T-cell (primary cell): ENCODE data around the gene FTHL17. TPM values are rescaled to one million over a fixed set of nuclear protein-coding genes. Genes with fewer than 3 reads are reported as not detected.

Source experiments
- ATAC-seq, 4 experiments: fragments of 200-7000 bp in 3 of 4; fragments of 150-1000 bp in 1 of 4; cut with Tn5 transposase; replicated peaks in 1 of 4; 1 replicate in 3 of 4; 2 replicates in 1 of 4; pipeline ENCODE4 v1.10.0; 2021; ENCODE audit warnings: moderate library complexity in 3 of 4, mild to moderate bottlenecking in 2 of 4, moderate number of reproducible peaks in 1 of 4
- CTCF ChIA-PET, 2 donors: fragments of 300-600 bp; sonication (Branson Sonifier 250); formaldehyde crosslinking; loops; one replicate each; lab custom pipeline; 2022; ENCODE audit warnings: antibody characterized with exemption in 2 of 2; lab: Charles Lee
- POLR2A ChIA-PET, 2 donors: fragments of 300-600 bp; sonication (Branson Sonifier 250); formaldehyde crosslinking; loops; one replicate each; lab custom pipeline; 2022; ENCODE audit warnings: antibody characterized with exemption in 2 of 2; lab: Charles Lee
- DNase-seq, 35 experiments: peaks; one replicate each; pipeline versions ENCODE4 v3.0.0 to v3.0.0-alpha.2; 2013 to 2023
- H3K27ac ChIP-seq: one replicate; pipeline ENCODE4 v1.5.1; 2013; ENCODE audit warnings: low read length
- H3K27me3 ChIP-seq, 2 experiments: replicated peaks in 1 of 2; 1 replicate in 1 of 2; 2 replicates in 1 of 2; pipeline versions ENCODE4 v1.6.1 to v1.7.0; 2013; ENCODE audit warnings: low read length in 1 of 2, mixed read lengths in 1 of 2; ENCODE audit not compliant: control insufficient read depth in 2 of 2, insufficient read depth in 2 of 2; ENCODE audit errors: extremely low read depth in 1 of 2
- H3K36me3 ChIP-seq, 2 donors: 1 replicate in 1 of 2; 2 replicates in 1 of 2; pipeline versions ENCODE4 v1.6.1 to v1.7.0; 2013; ENCODE audit warnings: low read length in 1 of 2; ENCODE audit not compliant: control insufficient read depth in 2 of 2, insufficient read depth in 1 of 2; ENCODE audit errors: extremely low read depth in 1 of 2
- H3K4me1 ChIP-seq, 2 experiments: 1 replicate in 1 of 2; 2 replicates in 1 of 2; pipeline versions ENCODE4 v1.6.1 to v1.7.0; 2013; ENCODE audit warnings: low read length in 2 of 2, mixed read lengths in 1 of 2; ENCODE audit not compliant: insufficient read depth in 2 of 2, control insufficient read depth in 1 of 2; ENCODE audit errors: extremely low read depth in 1 of 2
- H3K4me3 ChIP-seq, 2 donors: 1 replicate in 1 of 2; 2 replicates in 1 of 2; pipeline versions ENCODE4 v1.5.1 to v1.7.0; 2013; ENCODE audit warnings: mild to moderate bottlenecking in 2 of 2, low read length in 1 of 2, moderate library complexity in 1 of 2; ENCODE audit not compliant: control insufficient read depth in 1 of 2; ENCODE audit errors: extremely low read depth in 1 of 2
- H3K9me3 ChIP-seq: 2 replicates; pipeline ENCODE4 v1.7.0; 2013
- H3K27ac Mint-ChIP-seq, 2 donors: one replicate each; pipeline ENCODE4 v1.8.0; 2020 to 2021; ENCODE audit warnings: mild to moderate bottlenecking in 2 of 2, mixed read lengths in 2 of 2
- H3K27me3 Mint-ChIP-seq, 2 donors: one replicate each; pipeline ENCODE4 v1.8.0; 2021 to 2022; ENCODE audit warnings: mixed read lengths in 2 of 2
- H3K36me3 Mint-ChIP-seq: one replicate; pipeline ENCODE4 v1.8.0; 2021; ENCODE audit warnings: mixed read lengths
- H3K4me1 Mint-ChIP-seq, 3 donors: one replicate each; pipeline ENCODE4 v1.8.0; 2020 to 2022; ENCODE audit warnings: mixed read lengths in 3 of 3, mild to moderate bottlenecking in 1 of 3
- H3K4me3 Mint-ChIP-seq, 3 donors: one replicate each; pipeline ENCODE4 v1.8.0; 2020 to 2022; ENCODE audit warnings: mild to moderate bottlenecking in 3 of 3, mixed read lengths in 3 of 3, moderate library complexity in 3 of 3
- H3K9me3 Mint-ChIP-seq, 3 donors: one replicate each; pipeline ENCODE4 v1.8.0; 2020 to 2022; ENCODE audit warnings: mixed read lengths in 3 of 3
- WGBS: methylation state at CpG from one replicate; pipeline ENCODE4 v1.1.5; 2013; ENCODE audit warnings: missing lambda C conversion rate; ENCODE audit not compliant: insufficient coverage; 5-methylcytosine and 5-hydroxymethylcytosine counted together
- total RNA-seq, 35 experiments: library from RNA in 6 of 35; stranded (reverse) in 6 of 35; fragments of 120-200 nt in 1 of 35; gene quantifications; one replicate each; pipeline versions ENCODE4 v1.2.1 to v1.2.4 and lab custom pipeline; 2013 to 2026

Gene FTHL17
- total RNA-seq, 5 donors from 2014 or later (not counting 1 experiment from before 2014, with no cell fraction given), result not detected

DNA sequence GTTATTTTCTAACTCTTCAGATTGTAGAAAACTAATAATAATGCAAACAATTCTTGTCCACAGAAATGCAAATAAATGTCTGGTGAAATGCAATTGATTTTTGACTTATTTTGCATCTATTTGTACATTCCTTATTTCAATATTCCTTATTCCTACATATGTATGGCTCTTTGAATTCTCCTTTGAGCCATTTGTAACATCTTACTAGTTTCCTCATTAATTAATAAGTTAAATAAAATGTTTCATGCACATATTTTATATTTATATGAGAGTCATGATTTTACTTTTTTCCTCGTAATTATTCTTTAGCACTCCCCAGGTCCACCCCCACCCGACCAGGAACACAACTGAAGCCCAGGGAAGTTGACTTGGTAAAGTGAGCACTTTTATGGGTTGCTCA, 2.7 kb upstream of the FTHL17 start:
- no peak for ATAC-seq
- no CpG with 5 or more reads among the region's 2 CpGs for WGBS
- Histone ChIP-seq H3K9me3 (no peaks in the 10 kb centered on the region), H3K36me3 (no peaks in the 10 kb centered on the region), H3K27me3 (no peaks in the 10 kb centered on the region), H3K4me3 (no peak overlapping the region), H3K4me1 (no peaks in the 10 kb centered on the region), H3K27ac (no peak overlapping the region)
- Mint-ChIP-seq H3K27ac (no peak overlapping the region), H3K9me3 (peaks cover 3 to 7% (median 5%) of the 10 kb centered on the region in 3 donors), H3K36me3 (no peaks in the 10 kb centered on the region), H3K27me3 (peaks cover 0 to 5% of the 10 kb centered on the region in 2 donors), H3K4me3 (no peak overlapping the region), H3K4me1 (peaks cover 0 to 8% (median 0%) of the 10 kb centered on the region in 3 donors)
- ChIA-PET CTCF (no interaction called here), POLR2A (no interaction called here)
- no peak for DNase-seq

DNA sequence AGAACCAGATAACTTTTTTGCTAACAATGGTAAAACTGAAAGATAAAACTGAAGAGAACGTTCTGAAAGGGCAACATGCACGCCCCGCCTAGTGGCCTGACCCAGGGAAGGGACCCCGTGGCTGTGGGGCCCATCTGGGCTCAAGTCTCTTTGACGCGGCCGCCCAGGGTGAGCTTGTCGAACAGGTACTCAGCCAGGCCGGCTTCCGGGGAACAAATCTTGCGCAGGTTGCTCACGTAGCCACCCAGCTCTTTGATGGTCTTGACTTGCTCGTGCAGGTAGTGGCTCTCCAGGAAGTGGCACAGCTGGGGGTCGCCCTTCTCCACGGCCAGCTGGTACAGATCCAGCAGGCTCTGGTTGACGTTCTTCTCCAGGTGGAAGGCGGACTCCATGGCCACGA, 579 bp downstream of the FTHL17 start:
- 90% methylated on average over 18 of the region's 18 CpGs for WGBS
- H3K4me3 Mint-ChIP-seq, result no peak overlapping the region
- DNase-seq, result no peak

DNA sequence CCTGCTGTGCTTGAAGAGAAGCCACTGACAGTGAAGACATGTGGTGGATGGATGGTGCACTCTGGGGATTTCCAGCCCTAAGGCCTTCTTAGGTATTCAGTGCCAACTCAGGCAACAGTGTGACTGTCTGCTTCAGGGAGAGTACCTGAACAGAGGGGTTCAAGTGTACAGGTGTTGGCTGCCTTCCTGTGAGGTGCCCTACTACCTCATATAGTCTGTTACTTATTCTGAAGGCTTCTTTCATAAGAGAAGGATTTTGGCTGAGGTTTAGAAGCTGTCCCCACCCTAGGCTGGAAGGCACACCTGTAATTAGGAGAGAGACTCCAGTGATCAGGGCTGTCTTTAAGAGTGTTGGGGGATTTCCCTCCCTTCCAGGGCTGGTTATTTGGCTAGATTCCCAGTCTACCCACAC, 1.8 kb downstream of the FTHL17 start:
- ChIA-PET POLR2A (no interaction called here), CTCF (no interaction called here)
- H3K27ac Mint-ChIP-seq, result no peak overlapping the region
- H3K27me3 Mint-ChIP-seq, result peaks cover 0 to 10% of the 10 kb centered on the region in 2 donors
- no peaks in the 10 kb centered on the region for H3K9me3 ChIP-seq
- H3K36me3 Mint-ChIP-seq, result no peaks in the 10 kb centered on the region
- H3K27ac ChIP-seq, result no peak overlapping the region
- no peak overlapping the region for H3K4me3 Mint-ChIP-seq
- no peaks in the 10 kb centered on the region for H3K36me3 ChIP-seq
- no peaks in the 10 kb centered on the region for H3K27me3 ChIP-seq
- peaks cover 3 to 7% (median 5%) of the 10 kb centered on the region in 3 donors for H3K9me3 Mint-ChIP-seq
- ATAC-seq (peak in 1 of 4 experiments; percentile 51), DNase-seq (peak in 1 of 35 experiments; percentile 2)
- H3K4me3 ChIP-seq, result no peak overlapping the region
- H3K4me1 Mint-ChIP-seq, result peaks cover 0 to 12% (median 0%) of the 10 kb centered on the region in 3 donors
- H3K4me1 ChIP-seq, result no peaks in the 10 kb centered on the region

More for the DNA sequence above, 579 bp downstream of the FTHL17 start:
- ATAC-seq, result no peak
- no peaks in the 10 kb centered on the region for H3K27me3 ChIP-seq
- CTCF ChIA-PET, result no interaction called here
- no peaks in the 10 kb centered on the region for H3K36me3 ChIP-seq
- Mint-ChIP-seq H3K9me3 (peaks cover 3 to 7% (median 5%) of the 10 kb centered on the region in 3 donors), H3K27ac (no peak overlapping the region), H3K27me3 (peaks cover 0 to 10% of the 10 kb centered on the region in 2 donors), H3K36me3 (no peaks in the 10 kb centered on the region), H3K4me1 (peaks cover 0 to 12% (median 0%) of the 10 kb centered on the region in 3 donors)
- H3K27ac ChIP-seq, result no peak overlapping the region
- no peaks in the 10 kb centered on the region for H3K9me3 ChIP-seq
- POLR2A ChIA-PET, result no interaction called here
- H3K4me3 ChIP-seq, result no peak overlapping the region
- no peaks in the 10 kb centered on the region for H3K4me1 ChIP-seq

- H3K9me3 Mint-ChIP-seq, result no peaks in the 10 kb centered on the region
- no peaks in the 10 kb centered on the region for H3K27me3 Mint-ChIP-seq
- Histone ChIP-seq H3K36me3 (no peaks in the 10 kb centered on the region), H3K9me3 (no peaks in the 10 kb centered on the region), H3K27me3 (no peaks in the 10 kb centered on the region), H3K4me1 (no peaks in the 10 kb centered on the region), H3K27ac (no peak overlapping the region), H3K4me3 (no peak overlapping the region)
- ChIA-PET POLR2A (no interaction called here), CTCF (no interaction called here)
- no CpG with 5 or more reads among the region's 1 CpG for WGBS
- H3K27ac Mint-ChIP-seq, result no peak overlapping the region
- H3K4me1 Mint-ChIP-seq, result no peaks in the 10 kb centered on the region
- DNase-seq (no peak), ATAC-seq (no peak)
- no peaks in the 10 kb centered on the region for H3K36me3 Mint-ChIP-seq
- no peak overlapping the region for H3K4me3 Mint-ChIP-seq
Observed at GRCh38 chrX:31063114-31063513, 8.7 kb downstream of the FTHL17 start.

- no peaks in the 10 kb centered on the region for H3K4me1 Mint-ChIP-seq
- no peaks in the 10 kb centered on the region for H3K9me3 Mint-ChIP-seq
- no peaks in the 10 kb centered on the region for H3K36me3 Mint-ChIP-seq
- H3K4me3 Mint-ChIP-seq, result no peak overlapping the region
- Histone ChIP-seq H3K4me3 (no peak overlapping the region), H3K27ac (no peak overlapping the region), H3K4me1 (no peaks in the 10 kb centered on the region), H3K36me3 (no peaks in the 10 kb centered on the region), H3K9me3 (no peaks in the 10 kb centered on the region), H3K27me3 (no peaks in the 10 kb centered on the region)
- ChIA-PET CTCF (no interaction called here), POLR2A (no interaction called here)
- H3K27ac Mint-ChIP-seq, result no peak overlapping the region
- ATAC-seq (no peak), DNase-seq (no peak)
- no peaks in the 10 kb centered on the region for H3K27me3 Mint-ChIP-seq
- WGBS, result no CpG with 5 or more reads among the region's 3 CpGs
Observed at GRCh38 chrX:31061091-31061490, 10.8 kb downstream of the FTHL17 start.

DNA sequence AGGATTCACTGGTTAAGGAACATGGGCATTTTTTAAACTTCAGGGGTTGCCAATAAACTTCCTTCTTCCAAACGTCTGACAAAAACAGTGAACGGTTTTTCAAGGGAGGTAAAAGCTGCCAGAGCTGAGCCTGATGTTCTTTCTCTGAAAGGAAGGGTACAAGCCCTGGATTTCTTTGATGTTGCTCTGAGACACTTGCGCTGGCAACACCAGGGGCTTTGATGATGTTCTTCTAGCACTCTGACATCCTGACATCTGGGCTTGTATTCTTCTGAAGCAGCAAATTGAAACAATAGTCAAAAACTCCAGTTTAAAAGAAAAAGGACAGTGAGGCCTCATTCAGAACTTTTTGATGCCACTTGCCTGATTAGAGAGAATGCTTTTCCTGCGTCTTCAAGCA, 11.8 kb downstream of the FTHL17 start:
- POLR2A ChIA-PET, result no interaction called here
- Histone ChIP-seq H3K36me3 (no peaks in the 10 kb centered on the region), H3K27ac (no peak overlapping the region), H3K4me1 (no peaks in the 10 kb centered on the region), H3K27me3 (no peaks in the 10 kb centered on the region), H3K9me3 (no peaks in the 10 kb centered on the region), H3K4me3 (no peak overlapping the region)
- Mint-ChIP-seq H3K4me1 (no peaks in the 10 kb centered on the region), H3K27ac (no peak overlapping the region), H3K36me3 (no peaks in the 10 kb centered on the region), H3K9me3 (peaks cover 0 to 6% (median 0%) of the 10 kb centered on the region in 3 donors), H3K27me3 (no peaks in the 10 kb centered on the region), H3K4me3 (no peak overlapping the region)
- CTCF ChIA-PET, result no interaction called here
- no peak for ATAC-seq
- DNase-seq, result no peak
- WGBS, result no CpG with 5 or more reads among the region's 4 CpGs

- DNase-seq, result no peak
- H3K4me3 Mint-ChIP-seq, result no peak overlapping the region
- ChIA-PET CTCF (no interaction called here), POLR2A (no interaction called here)
- peaks cover 0 to 11% (median 0%) of the 10 kb centered on the region in 3 donors for H3K9me3 Mint-ChIP-seq
- H3K4me1 Mint-ChIP-seq, result no peaks in the 10 kb centered on the region
- peaks cover 0 to 3% of the 10 kb centered on the region in 2 donors for H3K27me3 Mint-ChIP-seq
- Histone ChIP-seq H3K9me3 (no peaks in the 10 kb centered on the region), H3K4me3 (no peak overlapping the region), H3K36me3 (no peaks in the 10 kb centered on the region), H3K27me3 (no peaks in the 10 kb centered on the region), H3K4me1 (no peaks in the 10 kb centered on the region), H3K27ac (no peak overlapping the region)
- no peaks in the 10 kb centered on the region for H3K36me3 Mint-ChIP-seq
- H3K27ac Mint-ChIP-seq, result no peak overlapping the region
- WGBS, result no CpG with 5 or more reads among the region's 7 CpGs
- ATAC-seq, result no peak
Observed at GRCh38 chrX:31058284-31058683, 13.6 kb downstream of the FTHL17 start.
